ENCODE measurements around the gene MACROD2. TPM values are rescaled to one million over a fixed set of nuclear protein-coding genes. Genes with fewer than 3 reads are reported as not detected.

Gene MACROD2
- total RNA-seq, 1 donor from 2014 or later = 3.5 TPM

DNA sequence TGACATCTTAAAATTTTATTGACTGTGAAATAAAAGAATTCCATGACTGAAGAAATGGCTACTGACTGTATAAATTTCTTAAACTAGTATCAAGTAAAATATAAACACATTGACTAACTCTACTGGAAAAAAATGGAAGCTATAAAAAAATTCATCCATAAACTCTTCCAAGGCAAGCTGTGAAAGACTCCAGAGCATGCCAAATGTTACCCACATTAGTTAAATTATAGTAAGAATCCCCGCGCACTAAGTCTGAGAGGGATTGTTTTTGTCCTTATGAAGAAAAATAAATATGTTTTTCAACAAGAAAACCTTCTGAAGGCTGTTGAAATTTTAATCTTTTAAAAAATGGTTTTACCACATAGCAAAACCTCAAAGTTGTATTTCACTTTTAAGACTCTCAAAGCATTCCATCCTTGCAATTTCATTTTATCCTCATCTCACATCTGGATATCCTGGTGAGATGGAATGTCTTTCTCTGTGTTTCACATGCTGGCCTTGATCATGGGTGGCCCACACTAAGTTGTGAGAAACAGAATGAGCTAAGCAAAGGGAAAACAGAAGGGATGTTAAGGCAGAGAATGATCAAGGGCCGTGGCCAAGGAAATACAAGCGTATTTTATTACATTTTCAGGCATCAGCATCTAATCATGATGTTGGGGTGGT is 1845.5 kb downstream of the MACROD2 start:
- Histone ChIP-seq H3K4me3 (no peak overlapping the region), H3K27me3 (no peaks in the 10 kb centered on the region), H3K36me3 (no peaks in the 10 kb centered on the region), H3K9me3 (no peaks in the 10 kb centered on the region), H3K4me1 (no peaks in the 10 kb centered on the region), H3K27ac (no peak overlapping the region)
- intact Hi-C loops (cut with DNase I) = no loop called here
- TF ChIP-seq, protein P1, sequence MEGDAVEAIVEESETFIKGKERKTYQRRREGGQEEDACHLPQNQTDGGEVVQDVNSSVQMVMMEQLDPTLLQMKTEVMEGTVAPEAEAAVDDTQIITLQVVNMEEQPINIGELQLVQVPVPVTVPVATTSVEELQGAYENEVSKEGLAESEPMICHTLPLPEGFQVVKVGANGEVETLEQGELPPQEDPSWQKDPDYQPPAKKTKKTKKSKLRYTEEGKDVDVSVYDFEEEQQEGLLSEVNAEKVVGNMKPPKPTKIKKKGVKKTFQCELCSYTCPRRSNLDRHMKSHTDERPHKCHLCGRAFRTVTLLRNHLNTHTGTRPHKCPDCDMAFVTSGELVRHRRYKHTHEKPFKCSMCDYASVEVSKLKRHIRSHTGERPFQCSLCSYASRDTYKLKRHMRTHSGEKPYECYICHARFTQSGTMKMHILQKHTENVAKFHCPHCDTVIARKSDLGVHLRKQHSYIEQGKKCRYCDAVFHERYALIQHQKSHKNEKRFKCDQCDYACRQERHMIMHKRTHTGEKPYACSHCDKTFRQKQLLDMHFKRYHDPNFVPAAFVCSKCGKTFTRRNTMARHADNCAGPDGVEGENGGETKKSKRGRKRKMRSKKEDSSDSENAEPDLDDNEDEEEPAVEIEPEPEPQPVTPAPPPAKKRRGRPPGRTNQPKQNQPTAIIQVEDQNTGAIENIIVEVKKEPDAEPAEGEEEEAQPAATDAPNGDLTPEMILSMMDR (IDR thresholded peaks at IDR 0.05) = no peak
- DNase-seq (ENCODE audit: low spot score in 2 of 2) = no peak

DNA sequence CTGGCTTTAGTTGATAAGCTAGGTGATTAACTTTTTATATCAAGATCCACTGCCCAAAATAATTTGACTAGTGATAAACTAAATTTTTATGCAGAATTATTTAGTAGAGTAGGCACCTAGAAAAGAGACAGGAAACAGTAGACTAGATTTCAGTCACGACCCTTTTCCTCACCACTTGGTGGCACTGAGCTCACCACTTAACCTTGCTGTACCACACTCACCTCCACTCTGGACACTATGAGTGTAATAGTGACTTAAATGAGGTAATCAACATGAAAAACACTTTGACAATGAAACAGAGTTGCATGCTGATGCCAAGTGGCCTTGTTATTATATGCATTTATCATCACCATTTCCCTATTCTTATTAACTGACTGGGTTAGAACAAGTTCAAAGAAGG is 1847.6 kb downstream of the MACROD2 start:
- no peaks in the 10 kb centered on the region for H3K27me3 ChIP-seq
- no peaks in the 10 kb centered on the region for H3K36me3 ChIP-seq
- intact Hi-C loops (cut with DNase I) = no loop called here
- TF ChIP-seq, protein P1 (IDR thresholded peaks at IDR 0.05) = no peak
- no peak for DNase-seq (ENCODE audit: low spot score in 2 of 2)
- H3K27ac ChIP-seq = no peak overlapping the region
- no peaks in the 10 kb centered on the region for H3K4me1 ChIP-seq
- H3K4me3 ChIP-seq = no peak overlapping the region
- H3K9me3 ChIP-seq = no peaks in the 10 kb centered on the region

DNA sequence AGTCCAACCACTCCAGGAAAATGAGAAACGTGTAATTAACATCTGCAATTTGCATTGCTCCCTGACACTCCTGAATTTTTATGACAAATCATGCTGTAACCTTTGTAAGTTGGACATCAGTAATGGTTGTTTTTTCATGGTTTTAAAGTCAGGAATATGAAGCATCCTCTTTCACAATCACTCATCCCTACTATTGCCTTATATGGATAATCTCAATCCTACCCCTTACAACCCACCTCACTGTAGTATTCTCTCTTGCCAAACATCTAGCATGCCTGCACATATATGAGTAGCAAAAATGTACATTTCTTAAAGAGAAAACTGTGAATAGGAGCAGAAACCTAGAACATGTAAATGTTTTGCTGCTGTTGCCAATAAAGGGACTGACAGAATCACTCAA is 1848.5 kb downstream of the MACROD2 start:
- H3K36me3 ChIP-seq = no peaks in the 10 kb centered on the region
- no peaks in the 10 kb centered on the region for H3K27me3 ChIP-seq
- no peak for DNase-seq (ENCODE audit: low spot score in 2 of 2)
- intact Hi-C loops (cut with DNase I) = no loop called here
- H3K9me3 ChIP-seq = no peaks in the 10 kb centered on the region
- H3K4me1 ChIP-seq = no peaks in the 10 kb centered on the region
- H3K27ac ChIP-seq = no peak overlapping the region
- no peak overlapping the region for H3K4me3 ChIP-seq
- TF ChIP-seq, protein P1 (IDR thresholded peaks at IDR 0.05) = no peak

DNA sequence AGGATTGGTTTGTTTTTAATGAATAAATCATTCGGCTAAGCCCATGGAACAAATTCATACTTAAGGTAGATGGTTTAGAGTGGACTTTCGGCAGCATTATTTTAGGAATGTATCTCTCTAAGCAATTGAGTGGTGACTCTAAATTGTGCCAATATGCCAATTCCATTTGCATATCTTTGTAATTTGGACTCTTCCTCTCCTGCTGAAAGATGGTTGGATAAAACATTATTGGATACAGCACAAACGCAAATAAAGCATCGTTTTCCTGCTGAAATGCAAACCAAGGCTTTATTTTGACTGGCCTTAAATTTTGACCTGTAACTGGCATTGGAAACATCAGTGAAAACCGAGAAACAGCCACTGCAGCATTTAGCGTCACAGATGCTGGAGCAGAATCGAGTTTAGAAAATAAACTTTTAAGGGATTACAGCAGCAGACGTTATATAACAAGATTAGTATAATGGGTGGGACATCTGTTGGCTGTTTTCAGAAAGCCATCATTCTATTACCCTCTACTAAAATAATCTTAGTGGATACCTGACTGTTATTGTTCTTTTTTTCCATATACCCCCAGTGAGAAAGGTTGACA is 1852.0 kb downstream of the MACROD2 start:
- Histone ChIP-seq H3K36me3 (no peaks in the 10 kb centered on the region), H3K4me1 (no peaks in the 10 kb centered on the region), H3K4me3 (no peak overlapping the region), H3K27ac (no peak overlapping the region), H3K27me3 (no peaks in the 10 kb centered on the region), H3K9me3 (no peaks in the 10 kb centered on the region)
- TF ChIP-seq, protein P1 (IDR thresholded peaks at IDR 0.05) = no peak
- DNase-seq (ENCODE audit: low spot score in 2 of 2) = no peak
- intact Hi-C loops (cut with DNase I) = no loop called here

DNA sequence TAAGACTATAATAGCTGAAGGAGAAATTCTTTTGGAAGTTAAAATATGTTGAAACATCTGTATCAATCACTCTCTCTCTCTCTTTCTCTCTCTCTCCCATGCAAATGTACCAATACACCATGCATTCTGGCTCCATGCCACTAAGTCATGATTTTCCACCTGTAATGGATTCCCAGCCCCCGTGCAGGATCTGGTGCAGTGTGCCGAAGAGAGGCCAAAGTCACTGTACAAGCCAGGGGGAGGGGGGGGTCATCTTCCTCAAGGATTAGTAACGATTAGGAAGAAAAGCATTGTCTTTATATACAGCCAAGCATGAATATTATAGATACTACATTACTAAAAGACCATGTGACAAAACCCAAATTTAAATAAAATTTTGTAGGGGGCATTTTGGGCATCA is 1852.8 kb downstream of the MACROD2 start:
- intact Hi-C loops (cut with DNase I) = no loop called here
- no peaks in the 10 kb centered on the region for H3K27me3 ChIP-seq
- TF ChIP-seq, protein P1 (IDR thresholded peaks at IDR 0.05) = no peak
- no peaks in the 10 kb centered on the region for H3K36me3 ChIP-seq
- no peak overlapping the region for H3K4me3 ChIP-seq
- no peak overlapping the region for H3K27ac ChIP-seq
- no peaks in the 10 kb centered on the region for H3K4me1 ChIP-seq
- DNase-seq (ENCODE audit: low spot score in 2 of 2) = no peak
- no peaks in the 10 kb centered on the region for H3K9me3 ChIP-seq
